Activated CD4-positive, alpha-beta memory T cell treated with anti-CD3 and anti-CD28 coated beads for 36 hours (primary cell): ENCODE measurements around the gene CBFA2T2. TPM values are rescaled to one million over a fixed set of nuclear protein-coding genes. Genes with fewer than 3 reads are reported as not detected.
"Not testable (repeated sequence)": the region's sequence is repeated elsewhere in the genome, so short reads cannot be mapped to it uniquely, and the experiment has no call there.

Experiments
- CTCF ChIA-PET: fragments of 350-600 bp; sonication (Branson Sonifier 250); formaldehyde crosslinking; loops from one replicate; lab custom pipeline; 2021; ENCODE audit warnings: antibody characterized with exemption, inconsistent platforms; lab: Charles Lee
- POLR2A ChIA-PET: fragments of 350-600 bp; sonication (Branson Sonifier 250); formaldehyde crosslinking; loops from one replicate; lab custom pipeline; 2021; ENCODE audit warnings: antibody characterized with exemption; lab: Charles Lee
- DNase-seq: peaks from one replicate; pipeline ENCODE4 v3.0.0-alpha.2; 2020
- H3K27ac Mint-ChIP-seq: one replicate; pipeline ENCODE4 v1.8.0; 2021; ENCODE audit warnings: mixed read lengths
- H3K27me3 Mint-ChIP-seq: one replicate; pipeline ENCODE4 v1.8.0; 2021; ENCODE audit warnings: mixed read lengths
- H3K36me3 Mint-ChIP-seq: one replicate; pipeline ENCODE4 v1.8.0; 2021; ENCODE audit warnings: mixed read lengths
- H3K4me1 Mint-ChIP-seq: one replicate; pipeline ENCODE4 v1.8.0; 2021; ENCODE audit warnings: low read depth, mixed read lengths
- H3K4me3 Mint-ChIP-seq: one replicate; pipeline ENCODE4 v1.8.0; 2021; ENCODE audit warnings: mild to moderate bottlenecking, mixed read lengths
- H3K9me3 Mint-ChIP-seq: one replicate; pipeline ENCODE4 v1.8.0; 2021; ENCODE audit warnings: mixed read lengths
- intact Hi-C: fragments of 100-400 bp; cut with micrococcal nuclease; formaldehyde crosslinking; loops from one replicate; pipeline ENCODE4 v1.15.1; 2023
- total RNA-seq, 2 experiments: library from RNA; stranded (reverse); gene quantifications; one replicate each; pipeline ENCODE4 v1.2.3, GENCODE V29; 2021

CBFA2T2 gene
- total RNA-seq, 2 experiments from 2014 or later, result 10.9 to 12.9 TPM

DNA sequence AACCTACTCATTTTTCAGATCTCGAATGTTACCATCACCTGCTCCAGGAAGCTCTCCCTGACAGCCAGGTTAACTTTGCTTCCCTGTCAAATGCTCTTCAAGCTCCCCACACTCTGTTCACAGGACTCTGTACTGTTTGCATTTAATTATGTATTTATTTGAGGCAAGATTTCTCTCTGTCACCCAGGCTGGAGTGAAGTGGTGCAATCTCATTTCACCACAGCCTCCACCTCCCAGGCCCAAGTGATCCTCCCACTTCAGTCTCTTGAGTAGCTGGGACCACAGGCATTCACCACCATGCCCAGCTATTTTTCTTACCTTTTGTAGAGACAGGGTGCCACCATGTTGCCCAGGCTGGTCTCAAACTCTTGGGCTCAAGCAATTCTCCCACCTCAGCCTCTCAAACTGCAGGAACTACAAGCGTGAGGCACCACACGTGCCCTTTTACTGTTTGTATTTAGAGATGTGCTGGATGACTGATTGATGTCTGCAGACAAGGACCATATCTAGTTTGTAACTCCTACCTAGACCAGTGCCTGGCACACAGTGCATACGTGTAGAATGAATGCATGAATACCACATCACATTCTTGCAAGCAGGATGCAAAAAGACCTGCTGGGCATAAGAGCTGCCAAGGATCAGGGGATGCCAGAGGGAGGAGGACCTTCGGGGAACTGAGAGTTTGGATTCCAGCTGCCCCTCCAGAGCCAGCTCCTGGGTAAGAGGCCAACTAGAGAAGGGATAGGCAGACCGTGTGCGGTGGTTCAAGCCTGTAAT is 15.6 kb upstream of the CBFA2T2 start:
- Mint-ChIP-seq H3K4me3 (no peak overlapping the region), H3K27ac (no peak overlapping the region), H3K4me1 (no peaks in the 10 kb centered on the region), H3K36me3 (no peaks in the 10 kb centered on the region), H3K9me3 (no peaks in the 10 kb centered on the region), H3K27me3 (no peaks in the 10 kb centered on the region)
- intact Hi-C loops, result no loop called here
- no peak for DNase-seq
- ChIA-PET POLR2A (interaction anchor here (0.6 kb wide), 1 partner anchor 35 kb away, joined by 8 read pairs; no protein-coding TSS in a partner anchor), CTCF (interaction anchor here (1.1 kb wide), 1 partner anchor 193 kb away, joined by 4 read pairs; no protein-coding TSS in a partner anchor)

DNA sequence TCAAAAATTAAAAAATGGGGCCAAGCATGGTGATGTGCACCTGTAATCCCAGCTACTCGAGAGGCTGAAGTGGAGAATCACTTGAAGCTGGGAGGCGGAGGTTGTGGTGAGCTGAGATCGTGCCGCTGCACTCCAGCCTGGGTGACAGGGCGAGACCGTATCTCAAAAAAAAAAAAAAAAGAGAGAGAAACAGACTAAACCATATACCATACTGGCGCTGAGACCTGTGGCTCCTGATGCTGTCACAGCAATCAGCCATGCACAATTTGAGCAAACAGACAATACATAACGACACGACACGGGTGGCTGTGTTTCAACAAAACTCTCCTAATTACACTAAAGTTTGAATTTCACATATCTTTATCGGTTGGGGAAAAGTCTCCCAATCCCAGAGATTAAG is 14.9 kb upstream of the CBFA2T2 start:
- POLR2A ChIA-PET, result interaction anchor here (0.6 kb wide), 1 partner anchor 34 kb away, joined by 8 read pairs; no protein-coding TSS in a partner anchor
- no peak for DNase-seq
- H3K27me3 Mint-ChIP-seq, result no peaks in the 10 kb centered on the region
- CTCF ChIA-PET, result no interaction called here
- no peak overlapping the region for H3K27ac Mint-ChIP-seq
- no peaks in the 10 kb centered on the region for H3K36me3 Mint-ChIP-seq
- no peak overlapping the region for H3K4me3 Mint-ChIP-seq
- no peaks in the 10 kb centered on the region for H3K9me3 Mint-ChIP-seq
- H3K4me1 Mint-ChIP-seq, result no peaks in the 10 kb centered on the region
- intact Hi-C loops, result no loop called here

DNA sequence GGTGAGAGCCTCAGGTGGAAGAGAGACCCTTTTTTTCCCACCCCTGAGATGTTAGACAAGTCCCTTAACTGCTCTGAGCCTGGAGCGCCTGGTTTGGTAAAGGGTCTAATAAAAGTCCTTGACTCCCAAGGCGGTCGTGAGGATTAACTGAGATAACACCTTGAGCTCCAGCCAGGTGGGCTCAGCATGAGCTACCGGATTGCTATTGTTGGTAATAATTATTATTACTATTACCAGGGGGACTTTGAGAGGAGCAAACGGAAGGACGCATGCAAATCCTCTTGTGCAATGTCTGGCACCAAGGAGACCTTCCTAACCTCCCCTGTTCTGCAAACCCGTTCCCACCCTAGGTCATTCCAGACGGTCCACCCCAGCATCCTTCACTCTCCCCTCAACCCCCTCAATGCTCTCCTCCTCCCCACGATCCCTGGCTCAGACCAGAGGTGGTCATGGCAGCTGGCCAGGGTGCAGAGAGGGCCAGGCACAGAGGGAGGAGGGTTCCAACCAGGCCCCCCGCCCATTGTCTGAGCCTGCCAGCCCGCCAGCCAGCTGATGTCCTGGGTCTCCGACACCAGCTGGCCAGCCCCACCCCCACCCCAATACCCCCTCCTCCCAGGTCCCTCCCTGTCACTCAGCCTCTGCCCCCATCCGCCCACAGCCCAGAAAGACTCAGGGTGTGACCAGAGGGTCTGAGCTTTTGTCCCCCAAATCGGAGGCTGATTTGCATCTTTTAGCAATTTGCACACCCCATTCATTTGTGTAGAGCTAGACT is 14.3 kb upstream of the CBFA2T2 start:
- Mint-ChIP-seq H3K9me3 (no peaks in the 10 kb centered on the region), H3K4me1 (no peaks in the 10 kb centered on the region), H3K27me3 (no peaks in the 10 kb centered on the region), H3K4me3 (no peak overlapping the region), H3K27ac (no peak overlapping the region), H3K36me3 (no peaks in the 10 kb centered on the region)
- no peak for DNase-seq
- intact Hi-C loops, result no loop called here
- CTCF ChIA-PET, result no interaction called here
- POLR2A ChIA-PET, result no interaction called here

DNA sequence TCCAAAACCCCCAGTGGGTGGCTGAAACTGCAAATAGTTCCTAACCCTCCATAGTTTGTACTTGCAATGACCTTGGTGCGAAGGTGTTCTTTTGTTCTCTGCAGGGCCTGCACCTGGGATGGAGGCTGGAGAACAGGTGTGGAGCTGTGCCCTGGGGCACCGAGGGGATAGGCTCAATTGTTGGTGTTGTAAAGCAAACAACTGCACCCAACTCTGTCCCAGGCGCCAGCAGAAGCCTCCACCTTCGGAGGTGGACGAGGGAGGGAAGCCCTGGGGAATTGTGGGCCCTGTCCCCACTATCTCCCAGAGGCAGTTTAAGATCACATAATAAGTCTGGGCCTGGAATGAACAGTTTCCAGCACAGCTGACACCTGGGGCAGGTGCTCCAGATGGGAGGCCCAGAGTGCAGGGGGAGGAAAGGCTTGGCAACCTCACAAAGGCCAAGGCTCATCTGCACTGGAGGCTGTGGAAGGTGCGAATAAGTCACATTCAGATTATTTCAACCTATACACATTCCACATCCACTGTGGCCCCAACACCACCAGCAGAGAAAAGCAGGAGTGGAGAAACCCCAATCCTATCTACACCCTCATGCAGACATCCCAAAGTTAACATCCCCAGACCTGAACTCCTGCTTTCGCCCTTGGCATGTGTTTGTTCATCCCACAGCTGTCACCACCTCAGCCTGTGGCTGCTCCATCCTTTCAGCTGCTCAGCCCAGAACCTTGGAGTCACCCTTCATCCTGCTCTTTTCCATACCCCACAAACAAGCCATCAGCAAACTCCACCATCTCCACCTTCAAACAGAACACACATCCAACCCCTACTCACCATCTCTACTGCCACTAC is 12.3 kb upstream of the CBFA2T2 start:
- H3K4me3 Mint-ChIP-seq, result no peak overlapping the region

DNA sequence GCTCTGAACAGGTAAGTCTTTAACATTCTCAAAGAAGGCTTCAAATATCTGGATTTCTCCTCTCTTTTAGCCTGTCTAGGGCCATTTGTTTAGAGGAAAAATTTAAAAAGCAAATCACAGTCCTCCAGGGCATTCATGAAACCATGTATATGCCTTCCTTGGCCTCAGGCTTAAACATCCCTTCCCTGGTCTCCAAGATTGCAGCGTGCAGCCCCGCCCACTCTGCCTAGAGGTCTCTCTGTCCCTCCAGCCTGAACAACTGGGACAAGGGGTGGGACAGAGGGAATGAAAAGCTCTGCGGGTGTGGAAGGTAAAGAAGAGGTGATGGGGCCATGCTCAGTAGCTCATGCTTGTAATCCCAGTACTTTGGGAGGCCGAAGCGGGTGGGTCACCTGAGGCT is 9.8 kb upstream of the CBFA2T2 start:
- Mint-ChIP-seq H3K27ac (no peak overlapping the region), H3K27me3 (no peaks in the 10 kb centered on the region), H3K36me3 (no peaks in the 10 kb centered on the region), H3K4me3 (no peak overlapping the region), H3K9me3 (no peaks in the 10 kb centered on the region), H3K4me1 (no peaks in the 10 kb centered on the region)
- intact Hi-C loops, result no loop called here
- ChIA-PET POLR2A (no interaction called here), CTCF (no interaction called here)
- DNase-seq, result no peak

More for the DNA sequence above, 12.3 kb upstream of the CBFA2T2 start:
- intact Hi-C loops, result no loop called here
- CTCF ChIA-PET, result no interaction called here
- no peaks in the 10 kb centered on the region for H3K4me1 Mint-ChIP-seq
- POLR2A ChIA-PET, result no interaction called here
- H3K27ac Mint-ChIP-seq, result no peak overlapping the region
- H3K36me3 Mint-ChIP-seq, result no peaks in the 10 kb centered on the region
- no peaks in the 10 kb centered on the region for H3K27me3 Mint-ChIP-seq
- no peaks in the 10 kb centered on the region for H3K9me3 Mint-ChIP-seq
- DNase-seq, result no peak

DNA sequence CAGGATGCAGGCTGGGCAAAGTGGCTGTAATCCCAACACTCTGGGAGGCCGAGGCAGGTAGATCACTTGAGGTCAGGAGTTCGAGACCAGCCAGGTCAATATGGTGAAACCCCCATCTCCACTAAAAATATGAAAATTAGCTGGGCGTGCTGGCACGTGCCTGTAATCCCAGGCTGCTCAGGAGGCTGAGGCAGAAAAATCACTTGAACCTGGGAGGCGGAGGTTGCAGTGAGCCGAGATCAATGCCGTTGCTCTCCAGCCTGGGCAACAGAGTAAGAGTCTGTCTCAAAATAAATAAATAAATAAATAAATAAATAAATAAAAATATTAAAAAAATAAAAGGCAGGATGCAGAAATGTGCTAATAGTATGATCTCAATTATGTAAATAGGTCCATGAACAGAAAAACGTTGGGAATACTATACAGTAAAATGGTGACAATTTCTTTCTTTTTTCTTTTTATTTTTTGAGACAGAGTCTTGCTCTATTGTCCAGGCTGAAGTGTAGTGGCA is 8.4 kb upstream of the CBFA2T2 start:
- Mint-ChIP-seq H3K9me3 (no peaks in the 10 kb centered on the region), H3K36me3 (no peaks in the 10 kb centered on the region), H3K27me3 (no peaks in the 10 kb centered on the region), H3K4me1 (no peaks in the 10 kb centered on the region), H3K4me3 (no peak overlapping the region), H3K27ac (no peak overlapping the region)
- ChIA-PET CTCF (no interaction called here), POLR2A (no interaction called here)
- no peak for DNase-seq
- intact Hi-C loops, result no loop called here

DNA sequence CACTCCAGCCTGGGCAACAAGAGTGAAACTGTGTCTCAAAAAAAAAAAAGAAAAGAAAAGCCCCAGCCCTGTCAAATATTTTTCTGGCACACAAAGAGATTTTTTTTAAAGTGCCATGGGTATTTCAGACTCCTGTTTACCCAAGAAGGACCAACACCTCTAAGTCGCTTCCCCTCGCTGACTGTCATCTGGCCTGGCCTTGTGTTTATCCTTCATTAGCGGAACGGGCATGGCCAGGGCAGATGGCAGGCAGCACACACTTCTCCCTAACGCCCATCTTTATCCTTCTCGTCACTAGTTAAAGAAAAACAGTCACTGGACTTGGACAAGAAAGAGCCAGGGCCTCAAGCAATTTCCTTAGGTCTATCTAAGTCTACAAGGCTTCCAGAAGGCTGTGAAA is 7.3 kb upstream of the CBFA2T2 start:
- CTCF ChIA-PET, result no interaction called here

DNA sequence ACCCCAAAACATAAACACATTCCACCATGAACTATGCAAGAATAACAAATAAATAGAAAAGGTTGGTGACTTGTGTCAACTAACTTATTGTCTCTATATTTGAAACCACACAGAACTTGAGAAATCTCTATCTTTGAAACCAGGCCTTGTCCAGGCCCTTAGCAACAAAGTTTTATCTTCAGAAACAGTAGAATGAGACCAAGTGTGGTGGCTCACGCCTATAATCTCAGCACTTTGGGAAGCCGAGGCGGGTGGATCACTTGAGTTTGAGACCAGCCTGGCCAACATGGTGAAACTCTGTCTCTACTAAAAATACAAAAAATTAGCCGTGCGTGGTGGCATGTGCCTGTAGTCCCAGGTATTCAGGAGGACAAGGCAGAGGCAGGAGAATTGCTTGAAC is 6.7 kb upstream of the CBFA2T2 start:
- H3K4me1 Mint-ChIP-seq, DNase-seq, H3K4me3 Mint-ChIP-seq, POLR2A ChIA-PET, CTCF ChIA-PET, intact Hi-C loops, H3K9me3 Mint-ChIP-seq, H3K27me3 Mint-ChIP-seq, H3K36me3 Mint-ChIP-seq, H3K27ac Mint-ChIP-seq: not testable (repeated sequence)

More for the DNA sequence above, 7.3 kb upstream of the CBFA2T2 start:
- Mint-ChIP-seq H3K4me3 (no peak overlapping the region), H3K36me3 (no peaks in the 10 kb centered on the region), H3K4me1 (no peaks in the 10 kb centered on the region), H3K27ac (no peak overlapping the region), H3K9me3 (no peaks in the 10 kb centered on the region), H3K27me3 (no peaks in the 10 kb centered on the region)
- no peak for DNase-seq
- POLR2A ChIA-PET, result no interaction called here
- intact Hi-C loops, result no loop called here

DNA sequence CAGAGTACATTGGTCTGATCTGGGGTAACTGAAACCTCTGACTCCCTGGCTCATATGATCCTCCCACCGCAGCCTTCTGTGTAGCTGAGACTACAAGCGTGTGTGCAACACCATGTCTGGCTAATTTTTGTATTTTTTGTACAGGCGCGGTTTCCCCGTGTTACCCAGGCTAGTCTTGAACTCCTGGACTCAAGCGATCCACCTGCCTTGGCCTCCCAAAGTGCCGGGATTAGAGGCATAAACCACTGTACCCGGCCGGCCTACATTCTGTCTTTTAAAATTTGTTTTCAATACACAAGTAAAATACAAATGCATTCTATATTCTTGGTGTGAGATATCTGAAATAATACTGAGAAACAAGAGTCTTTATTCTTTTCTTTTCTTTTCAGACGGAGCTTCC is 1.7 kb upstream of the CBFA2T2 start:
- CTCF ChIA-PET, result interaction anchor here (0.9 to 3.1 kb wide), 2 partner anchors 88 to 178 kb away, joined by 3 to 37 read pairs; partner anchors contain the start of gene ACTL10
- intact Hi-C loops, result no loop called here
- DNase-seq, result no peak
- Mint-ChIP-seq H3K36me3 (no peaks in the 10 kb centered on the region), H3K27ac (no peak overlapping the region), H3K27me3 (no peaks in the 10 kb centered on the region), H3K4me1 (peaks cover 12% of the 10 kb centered on the region), H3K4me3 (no peak overlapping the region), H3K9me3 (no peaks in the 10 kb centered on the region)
- POLR2A ChIA-PET, result interaction anchor here (2.5 kb wide), 1 partner anchor 179 kb away, joined by 20 read pairs; the partner anchor contains the start of gene ACTL10

DNA sequence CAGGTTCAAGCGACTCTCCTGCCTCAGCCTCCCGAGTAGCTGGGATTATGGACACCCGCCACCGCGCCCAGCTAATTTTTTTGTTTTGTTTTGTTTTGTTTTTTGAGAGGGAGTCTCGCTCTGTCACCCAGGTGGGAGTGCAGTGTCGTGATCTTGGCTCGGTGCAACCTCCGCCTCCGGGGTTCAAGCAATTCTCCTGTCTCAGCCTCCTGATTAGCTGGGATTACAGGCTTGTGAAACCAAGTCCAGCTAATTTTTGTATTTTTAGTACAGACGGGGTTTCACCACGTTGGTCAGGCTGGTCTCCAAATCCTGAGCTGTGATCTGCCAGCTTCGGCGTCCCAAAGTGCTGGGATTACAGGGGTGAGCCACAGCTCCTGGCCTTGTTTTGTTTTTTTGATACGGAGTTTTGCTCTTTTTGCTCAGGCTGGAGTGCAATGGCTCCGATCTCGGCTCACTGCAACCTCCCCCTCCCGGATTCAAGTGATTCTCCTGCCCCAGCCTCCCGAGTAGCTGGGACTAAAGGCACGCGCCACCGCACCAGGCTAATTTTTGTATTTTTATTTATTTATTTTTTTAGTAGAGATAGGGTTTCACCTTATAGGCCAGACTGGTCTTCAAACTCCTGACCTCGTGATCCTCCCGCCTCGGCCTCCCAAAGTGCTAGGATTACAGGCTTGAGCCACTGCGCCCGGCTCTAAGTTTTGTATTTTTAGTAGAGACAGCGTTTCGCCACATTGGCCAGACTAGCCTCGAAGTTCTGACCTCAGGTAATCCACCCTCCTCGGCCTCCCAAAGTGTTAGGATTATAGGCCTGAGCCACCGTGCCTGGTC is 1.0 kb upstream of the CBFA2T2 start:
- H3K27me3 Mint-ChIP-seq, H3K36me3 Mint-ChIP-seq, DNase-seq, intact Hi-C loops, H3K9me3 Mint-ChIP-seq, H3K27ac Mint-ChIP-seq: not testable (repeated sequence)
- ChIA-PET CTCF (interaction anchor here (0.9 to 3.1 kb wide), 4 partner anchors 88 to 243 kb away, joined by 3 to 37 read pairs (median 5); partner anchors contain the start of genes ACTL10, C20orf144 and ZNF341), POLR2A (interaction anchor here (1.0 to 2.5 kb wide), 9 partner anchors 10 to 243 kb away, joined by 3 to 20 read pairs (median 5); partner anchors contain the start of genes ACTL10, PXMP4, SNTA1 and ZNF341)
- H3K4me3 Mint-ChIP-seq, result peak overlapping the region; percentile 37
- H3K4me1 Mint-ChIP-seq, result peaks cover 12% of the 10 kb centered on the region
